Activated CD4-positive, alpha-beta T cell treated with anti-CD3 and anti-CD28 coated beads, Interleukin-2, amount 10 ng/mL, durations not matched to agents 7 days and 5 days (primary cell): ENCODE measurements around the gene ZSCAN5B. TPM values are rescaled to one million over a fixed set of nuclear protein-coding genes. Genes with fewer than 3 reads are reported as not detected.

ENCODE experiments used
- CTCF ChIA-PET: fragments of 350-600 bp; sonication (Branson Sonifier 250); formaldehyde crosslinking; loops from one replicate; lab custom pipeline; 2021; ENCODE audit warnings: antibody characterized with exemption; lab: Charles Lee
- POLR2A ChIA-PET: fragments of 350-600 bp; sonication (Branson Sonifier 250); formaldehyde crosslinking; loops from one replicate; lab custom pipeline; 2021; ENCODE audit warnings: antibody characterized with exemption; lab: Charles Lee
- DNase-seq: peaks from one replicate; pipeline ENCODE4 v3.0.0-alpha.2; 2020
- H3K27ac Mint-ChIP-seq: one replicate; pipeline ENCODE4 v1.8.0; 2021; ENCODE audit warnings: mild to moderate bottlenecking, moderate library complexity, mixed read lengths
- H3K27me3 Mint-ChIP-seq: one replicate; pipeline ENCODE4 v1.8.0; 2021; ENCODE audit warnings: mixed read lengths
- H3K36me3 Mint-ChIP-seq: one replicate; pipeline ENCODE4 v1.8.0; 2021; ENCODE audit warnings: low read depth, mixed read lengths
- H3K4me1 Mint-ChIP-seq: one replicate; pipeline ENCODE4 v1.8.0; 2021; ENCODE audit warnings: mixed read lengths
- H3K4me3 Mint-ChIP-seq: one replicate; pipeline ENCODE4 v1.8.0; 2021; ENCODE audit warnings: mild to moderate bottlenecking, moderate library complexity, mixed read lengths
- H3K9me3 Mint-ChIP-seq: one replicate; pipeline ENCODE4 v1.8.0; 2021; ENCODE audit warnings: mixed read lengths
- total RNA-seq, 2 experiments: library from RNA; stranded (reverse); gene quantifications; one replicate each; pipeline ENCODE4 v1.2.3, GENCODE V29; 2021

ZSCAN5B gene
- total RNA-seq, 2 experiments from 2014 or later, result not detected

- POLR2A ChIA-PET, result no interaction called here
- no peak overlapping the region for H3K4me3 Mint-ChIP-seq
- CTCF ChIA-PET, result no interaction called here
Observed at GRCh38 chr19:56167064-56167578, 30.5 kb downstream of the ZSCAN5B start.

GRCh38 chr19:56163097-56163496 is 34.5 kb downstream of the ZSCAN5B start:
- DNase-seq, result no peak
- Mint-ChIP-seq H3K9me3 (no peaks in the 10 kb centered on the region), H3K36me3 (peaks cover 14% of the 10 kb centered on the region), H3K27me3 (no peaks in the 10 kb centered on the region), H3K4me1 (peaks cover 21% of the 10 kb centered on the region), H3K27ac (no peak overlapping the region), H3K4me3 (no peak overlapping the region)
- ChIA-PET CTCF (no interaction called here), POLR2A (no interaction called here)

More at GRCh38 chr19:56167064-56167578, 30.5 kb downstream of the ZSCAN5B start:
- H3K9me3 Mint-ChIP-seq, result no peaks in the 10 kb centered on the region
- H3K4me1 Mint-ChIP-seq, result peaks cover 20% of the 10 kb centered on the region
- DNase-seq, result no peak
- no peaks in the 10 kb centered on the region for H3K36me3 Mint-ChIP-seq
- no peaks in the 10 kb centered on the region for H3K27me3 Mint-ChIP-seq
- no peak overlapping the region for H3K27ac Mint-ChIP-seq

DNA sequence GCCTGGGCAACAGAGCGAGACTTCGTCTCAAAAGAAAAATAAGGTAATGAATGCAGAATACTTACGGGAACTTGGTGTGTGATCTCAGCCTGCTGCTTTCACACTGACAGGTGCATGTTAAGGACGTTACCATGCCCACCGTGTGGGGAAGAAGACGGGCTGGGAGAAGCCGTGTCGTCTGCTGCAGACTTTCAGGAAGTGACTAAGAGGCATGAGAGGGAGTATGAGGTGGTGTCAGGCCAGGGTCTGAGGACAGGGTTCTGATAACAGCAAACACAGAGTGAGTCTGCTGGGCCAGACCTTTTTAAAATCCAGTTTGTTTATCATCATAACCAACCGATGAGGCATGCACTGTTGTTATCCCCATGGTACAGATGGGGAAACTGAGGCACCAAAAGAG is 35.3 kb downstream of the ZSCAN5B start:
- ChIA-PET CTCF (no interaction called here), POLR2A (no interaction called here)
- H3K27ac Mint-ChIP-seq, result no peak overlapping the region
- no peak for DNase-seq
- H3K4me1 Mint-ChIP-seq, result peaks cover 21% of the 10 kb centered on the region
- H3K9me3 Mint-ChIP-seq, result no peaks in the 10 kb centered on the region
- H3K36me3 Mint-ChIP-seq, result peaks cover 16% of the 10 kb centered on the region
- no peak overlapping the region for H3K4me3 Mint-ChIP-seq
- no peaks in the 10 kb centered on the region for H3K27me3 Mint-ChIP-seq

DNA sequence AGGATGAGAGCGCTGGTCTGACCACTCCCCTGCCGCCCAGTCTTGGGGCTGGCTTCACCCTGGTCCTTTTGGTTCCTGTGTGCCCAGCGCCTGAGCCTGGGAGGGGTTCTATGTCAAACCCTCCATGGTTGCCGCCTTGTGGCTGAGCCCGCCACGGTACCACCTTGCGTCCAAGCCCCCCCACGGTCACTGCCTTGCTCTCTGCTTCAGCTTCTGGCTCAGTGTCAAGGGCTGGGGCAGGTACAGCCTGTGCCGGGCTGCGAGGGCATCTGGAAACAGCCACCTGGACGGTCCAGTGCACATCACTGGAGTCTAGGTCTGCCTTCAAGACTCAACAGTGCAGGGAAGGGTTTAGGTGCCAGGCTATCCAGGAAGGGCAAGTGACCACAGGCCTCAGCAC is 36.0 kb downstream of the ZSCAN5B start:
- Mint-ChIP-seq H3K4me3 (no peak overlapping the region), H3K27ac (no peak overlapping the region), H3K9me3 (no peaks in the 10 kb centered on the region), H3K27me3 (no peaks in the 10 kb centered on the region), H3K36me3 (peaks cover 16% of the 10 kb centered on the region), H3K4me1 (peaks cover 21% of the 10 kb centered on the region)
- POLR2A ChIA-PET, result no interaction called here
- CTCF ChIA-PET, result interaction anchor here (1.1 kb wide), 1 partner anchor 10 kb away, joined by 3 read pairs; no protein-coding TSS in a partner anchor
- DNase-seq, result no peak

DNA sequence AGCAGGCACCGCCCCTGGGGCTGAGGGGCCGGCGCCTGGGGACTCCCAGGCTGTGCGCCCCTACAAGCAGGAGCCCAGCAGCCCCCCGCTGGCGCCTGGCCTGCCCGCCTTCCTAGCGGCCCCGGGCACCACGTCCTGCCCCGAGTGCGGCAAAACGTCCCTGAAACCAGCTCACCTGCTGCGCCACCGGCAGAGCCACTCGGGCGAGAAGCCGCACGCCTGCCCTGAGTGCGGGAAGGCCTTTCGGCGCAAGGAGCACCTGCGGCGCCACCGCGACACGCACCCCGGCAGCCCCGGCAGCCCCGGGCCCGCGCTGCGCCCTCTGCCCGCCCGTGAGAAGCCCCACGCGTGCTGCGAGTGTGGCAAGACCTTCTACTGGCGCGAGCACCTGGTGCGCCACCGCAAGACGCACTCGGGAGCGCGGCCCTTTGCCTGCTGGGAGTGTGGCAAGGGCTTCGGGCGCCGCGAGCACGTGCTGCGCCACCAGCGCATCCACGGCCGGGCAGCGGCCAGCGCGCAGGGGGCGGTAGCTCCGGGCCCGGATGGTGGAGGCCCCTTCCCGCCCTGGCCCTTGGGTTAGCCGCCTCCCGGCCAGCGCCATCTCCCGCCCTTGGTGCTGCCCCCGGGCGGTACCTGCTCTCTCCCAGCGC is 37.8 kb downstream of the ZSCAN5B start:
- peaks cover 21% of the 10 kb centered on the region for H3K4me1 Mint-ChIP-seq
- DNase-seq, result no peak
- no peaks in the 10 kb centered on the region for H3K9me3 Mint-ChIP-seq
- H3K27me3 Mint-ChIP-seq, result no peaks in the 10 kb centered on the region
- no peak overlapping the region for H3K4me3 Mint-ChIP-seq
- no peak overlapping the region for H3K27ac Mint-ChIP-seq
- H3K36me3 Mint-ChIP-seq, result peaks cover 25% of the 10 kb centered on the region
- POLR2A ChIA-PET, result no interaction called here
- CTCF ChIA-PET, result interaction anchor here (0.6 kb wide), 1 partner anchor 163 kb away, joined by 3 read pairs; no protein-coding TSS in a partner anchor

DNA sequence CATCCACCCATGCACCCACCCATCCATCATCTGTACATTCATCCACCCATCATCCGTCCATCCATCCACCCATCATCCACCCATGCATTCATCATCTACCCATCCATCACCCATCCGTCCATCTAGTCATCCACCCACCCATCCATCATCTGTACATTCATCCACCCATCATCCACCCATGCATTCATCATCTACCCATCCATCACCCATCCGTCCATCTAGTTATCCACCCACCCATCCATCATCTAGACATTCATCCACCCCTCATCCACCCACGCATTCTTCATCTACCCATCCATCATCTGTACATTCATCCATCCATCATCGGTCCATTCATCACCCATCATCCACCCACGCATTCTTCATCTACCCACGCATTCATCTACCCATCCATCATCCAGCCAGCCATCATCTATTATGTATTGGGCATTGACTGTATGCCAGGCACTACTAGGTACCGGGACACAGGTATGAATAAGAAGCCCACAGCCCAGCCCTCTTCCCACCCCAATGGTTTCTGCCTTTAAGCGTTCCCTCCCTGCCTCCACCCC is 38.5 kb downstream of the ZSCAN5B start:
- ChIA-PET CTCF (no interaction called here), POLR2A (no interaction called here)
- peaks cover 25% of the 10 kb centered on the region for H3K36me3 Mint-ChIP-seq
- H3K4me3 Mint-ChIP-seq, result no peak overlapping the region
- peaks cover 16% of the 10 kb centered on the region for H3K4me1 Mint-ChIP-seq
- no peaks in the 10 kb centered on the region for H3K27me3 Mint-ChIP-seq
- DNase-seq, result no peak
- no peaks in the 10 kb centered on the region for H3K9me3 Mint-ChIP-seq
- no peak overlapping the region for H3K27ac Mint-ChIP-seq

GRCh38 chr19:56158170-56158757 is 39.3 kb downstream of the ZSCAN5B start:
- no peaks in the 10 kb centered on the region for H3K27me3 Mint-ChIP-seq
- H3K4me3 Mint-ChIP-seq, result no peak overlapping the region
- ChIA-PET POLR2A (no interaction called here), CTCF (interaction anchor here (0.9 kb wide), 1 partner anchor 94 kb away, joined by 3 read pairs; no protein-coding TSS in a partner anchor)
- H3K9me3 Mint-ChIP-seq, result no peaks in the 10 kb centered on the region
- no peak overlapping the region for H3K27ac Mint-ChIP-seq
- peaks cover 27% of the 10 kb centered on the region for H3K36me3 Mint-ChIP-seq
- DNase-seq, result no peak
- H3K4me1 Mint-ChIP-seq, result peaks cover 17% of the 10 kb centered on the region

DNA sequence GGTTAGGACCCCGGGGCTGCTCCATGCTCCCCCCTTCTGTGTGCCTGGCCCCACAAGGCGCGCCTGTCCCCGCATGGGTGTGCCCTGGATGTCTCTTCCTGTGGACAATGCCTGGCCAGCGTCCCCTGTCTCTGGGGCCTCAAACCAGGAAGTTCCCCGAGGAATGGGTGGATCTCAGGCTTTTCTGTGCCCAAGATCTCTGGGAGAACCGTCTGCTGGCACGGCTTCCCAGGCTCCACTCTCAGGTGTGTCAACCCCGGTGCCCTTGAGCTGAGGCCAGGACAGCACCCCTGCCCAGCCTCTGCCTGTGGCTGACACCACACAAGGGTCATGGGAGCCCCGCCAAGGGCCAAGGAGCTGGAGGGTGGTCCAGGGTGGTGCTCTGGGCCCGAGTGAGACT is 40.8 kb downstream of the ZSCAN5B start:
- Mint-ChIP-seq H3K4me1 (peaks cover 13% of the 10 kb centered on the region), H3K9me3 (no peaks in the 10 kb centered on the region), H3K36me3 (peaks cover 27% of the 10 kb centered on the region), H3K27ac (no peak overlapping the region), H3K27me3 (no peaks in the 10 kb centered on the region), H3K4me3 (no peak overlapping the region)
- DNase-seq, result no peak
- ChIA-PET CTCF (no interaction called here), POLR2A (no interaction called here)

GRCh38 chr19:56155124-56155687 is 42.4 kb downstream of the ZSCAN5B start:
- ChIA-PET POLR2A (no interaction called here), CTCF (interaction anchor here (1.0 to 1.1 kb wide), 3 partner anchors 10 to 61 kb away, joined by 3 to 5 read pairs (median 3); no protein-coding TSS in a partner anchor)
- peaks cover 28% of the 10 kb centered on the region for H3K36me3 Mint-ChIP-seq
- H3K27me3 Mint-ChIP-seq, result no peaks in the 10 kb centered on the region
- no peaks in the 10 kb centered on the region for H3K9me3 Mint-ChIP-seq
- no peak for DNase-seq
- peak overlapping the region; percentile 46 for H3K27ac Mint-ChIP-seq
- H3K4me3 Mint-ChIP-seq, result no peak overlapping the region
- peaks cover 12% of the 10 kb centered on the region for H3K4me1 Mint-ChIP-seq

- Mint-ChIP-seq H3K9me3 (peaks cover 3% of the 10 kb centered on the region), H3K27me3 (no peaks in the 10 kb centered on the region), H3K27ac (peak overlapping the region; percentile 74), H3K4me1 (peaks cover 14% of the 10 kb centered on the region), H3K36me3 (peaks cover 27% of the 10 kb centered on the region), H3K4me3 (no peak overlapping the region)
- DNase-seq, result no peak
- CTCF ChIA-PET, result no interaction called here
- POLR2A ChIA-PET, result no interaction called here
Observed at GRCh38 chr19:56153507-56153906, 44.1 kb downstream of the ZSCAN5B start.

DNA sequence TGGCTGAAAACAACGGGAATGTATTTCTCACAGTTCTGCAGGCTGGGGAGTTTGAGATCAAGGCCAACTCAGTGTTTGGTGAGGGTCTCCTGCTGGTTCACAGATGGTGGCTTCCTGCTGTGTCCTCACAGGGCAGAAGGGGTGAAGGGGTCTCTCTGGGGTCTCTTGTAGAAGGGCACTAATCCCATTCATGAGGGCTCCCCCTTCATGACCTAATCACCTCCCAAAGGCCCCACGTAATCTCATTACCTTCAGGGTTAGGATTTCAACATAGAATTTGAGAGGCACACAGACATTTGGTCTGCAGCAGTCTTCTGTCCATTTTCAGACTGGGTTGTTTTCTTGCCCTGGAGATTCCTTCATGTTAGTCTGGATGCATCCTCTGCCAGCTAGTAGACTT is 44.9 kb downstream of the ZSCAN5B start:
- Mint-ChIP-seq H3K4me3 (no peak overlapping the region), H3K27ac (no peak overlapping the region), H3K36me3 (peaks cover 29% of the 10 kb centered on the region), H3K9me3 (peaks cover 3% of the 10 kb centered on the region), H3K4me1 (peaks cover 14% of the 10 kb centered on the region), H3K27me3 (no peaks in the 10 kb centered on the region)
- CTCF ChIA-PET, result interaction anchor here (0.9 kb wide), 1 partner anchor 80 kb away, joined by 3 read pairs; no protein-coding TSS in a partner anchor
- POLR2A ChIA-PET, result interaction anchor here (0.6 kb wide), 1 partner anchor 25 kb away, joined by 3 read pairs; no protein-coding TSS in a partner anchor
- DNase-seq, result no peak

DNA sequence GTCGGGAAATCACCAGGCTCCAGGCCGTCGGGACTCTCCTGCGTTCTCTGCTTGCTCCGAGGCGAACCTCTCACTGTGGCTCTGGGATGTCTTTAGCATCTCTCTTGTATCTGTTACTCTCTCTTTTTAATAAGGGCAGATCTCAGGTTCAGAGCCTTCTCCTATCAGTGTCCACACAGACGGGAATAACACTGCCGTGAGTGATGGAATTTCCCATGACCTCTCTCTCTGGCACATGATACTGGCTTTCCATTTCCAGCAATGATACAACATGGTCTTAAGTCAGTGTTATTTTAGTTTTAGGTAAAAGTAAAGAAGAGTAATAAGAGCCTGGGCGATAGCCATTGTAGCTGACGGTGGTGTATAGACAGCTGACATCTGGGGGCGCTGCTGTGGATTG is 47.2 kb downstream of the ZSCAN5B start:
- ChIA-PET POLR2A (no interaction called here), CTCF (no interaction called here)
- no peak for DNase-seq
- no peak overlapping the region for H3K27ac Mint-ChIP-seq
- peaks cover 14% of the 10 kb centered on the region for H3K4me1 Mint-ChIP-seq
- no peaks in the 10 kb centered on the region for H3K27me3 Mint-ChIP-seq
- H3K36me3 Mint-ChIP-seq, result peaks cover 25% of the 10 kb centered on the region
- H3K4me3 Mint-ChIP-seq, result no peak overlapping the region
- peaks cover 3% of the 10 kb centered on the region for H3K9me3 Mint-ChIP-seq

DNA sequence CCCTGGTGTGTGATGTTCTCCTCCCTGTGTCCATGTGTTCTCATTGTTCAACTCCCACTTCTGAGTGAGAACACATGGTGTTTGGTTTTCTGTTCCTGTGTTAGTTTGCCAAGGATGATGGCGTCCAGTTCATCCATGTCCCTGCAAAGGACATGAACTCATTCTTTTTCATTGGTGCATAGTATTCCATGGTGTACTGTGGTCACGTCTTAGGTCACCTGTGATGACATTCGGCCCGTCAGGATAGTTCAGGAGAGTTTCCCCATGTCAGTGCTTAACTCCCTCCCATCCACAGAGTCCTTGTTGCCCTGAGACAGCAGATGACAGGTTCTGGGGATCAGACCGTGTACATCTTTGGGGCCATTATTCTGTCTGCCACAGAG is 47.9 kb downstream of the ZSCAN5B start:
- no peak overlapping the region for H3K27ac Mint-ChIP-seq
- H3K36me3 Mint-ChIP-seq, result peaks cover 23% of the 10 kb centered on the region
- H3K27me3 Mint-ChIP-seq, result no peaks in the 10 kb centered on the region
- no peak overlapping the region for H3K4me3 Mint-ChIP-seq
- H3K9me3 Mint-ChIP-seq, result peaks cover 3% of the 10 kb centered on the region
- DNase-seq, result no peak
- ChIA-PET CTCF (no interaction called here), POLR2A (no interaction called here)
- H3K4me1 Mint-ChIP-seq, result peaks cover 14% of the 10 kb centered on the region
